ENCODE measurements around the gene CTNND1. TPM values are rescaled to one million over a fixed set of nuclear protein-coding genes. Genes with fewer than 3 reads are reported as not detected.

Gene CTNND1
- total RNA-seq, 1 donor from 2014 or later: 58.9 TPM

GRCh38 chr11:57801183-57801485, 39.5 kb downstream of the CTNND1 start:
- Histone ChIP-seq H3K27ac (replicated peaks) (peak overlapping the region; percentile 84), H3K9me3 (replicated peaks) (no peaks in the 10 kb centered on the region), H3K4me1 (peaks cover 82% of the 10 kb centered on the region), H3K4me3 (peak overlapping the region; percentile 5), H3K36me3 (peaks cover 72% of the 10 kb centered on the region), H3K27me3 (ENCODE audit: low read depth) (no peaks in the 10 kb centered on the region)
- TF ChIP-seq CTCF (IDR thresholded peaks at IDR 0.05; ENCODE audit: borderline replicate concordance): no peak
- DNase-seq: no peak
- intact Hi-C loops (cut with micrococcal nuclease): loop anchor here (5.0 kb wide), 1 partner anchor 59 kb away; the partner anchor contains the start of gene SELENOH

- intact Hi-C loops (cut with micrococcal nuclease): loop anchor here (5.0 kb wide), 1 partner anchor 60 kb away; the partner anchor contains the start of gene SELENOH
- TF ChIP-seq CTCF (IDR thresholded peaks at IDR 0.05; ENCODE audit: borderline replicate concordance): no peak
- H3K36me3 ChIP-seq: peaks cover 73% of the 10 kb centered on the region
- no peaks in the 10 kb centered on the region for H3K27me3 ChIP-seq (ENCODE audit: low read depth)
- no peaks in the 10 kb centered on the region for H3K9me3 ChIP-seq (replicated peaks)
- H3K27ac ChIP-seq (replicated peaks): peak overlapping the region; percentile 84
- no peak for DNase-seq
- H3K4me3 ChIP-seq: no peak overlapping the region
- peaks cover 91% of the 10 kb centered on the region for H3K4me1 ChIP-seq
Measured at GRCh38 chr11:57802411-57802810, 40.8 kb downstream of the CTNND1 start.

GRCh38 chr11:57804466-57804865, 42.9 kb downstream of the CTNND1 start:
- peaks cover 79% of the 10 kb centered on the region for H3K4me1 ChIP-seq
- no peak overlapping the region for H3K4me3 ChIP-seq
- DNase-seq: no peak
- H3K27ac ChIP-seq (replicated peaks): peak overlapping the region; percentile 55
- intact Hi-C loops (cut with micrococcal nuclease): loop anchor here (5.0 kb wide), 1 partner anchor 62 kb away; the partner anchor contains the start of gene SELENOH
- no peaks in the 10 kb centered on the region for H3K9me3 ChIP-seq (replicated peaks)
- no peak for TF ChIP-seq CTCF (IDR thresholded peaks at IDR 0.05; ENCODE audit: borderline replicate concordance)
- H3K36me3 ChIP-seq: peaks cover 80% of the 10 kb centered on the region
- no peaks in the 10 kb centered on the region for H3K27me3 ChIP-seq (ENCODE audit: low read depth)

GRCh38 chr11:57805780-57806179, 44.2 kb downstream of the CTNND1 start:
- no peak overlapping the region for H3K4me3 ChIP-seq
- H3K9me3 ChIP-seq (replicated peaks): no peaks in the 10 kb centered on the region
- H3K27ac ChIP-seq (replicated peaks): peak overlapping the region; percentile 55
- H3K36me3 ChIP-seq: peaks cover 93% of the 10 kb centered on the region
- intact Hi-C loops (cut with micrococcal nuclease): no loop called here
- peaks cover 66% of the 10 kb centered on the region for H3K4me1 ChIP-seq
- no peak for TF ChIP-seq CTCF (IDR thresholded peaks at IDR 0.05; ENCODE audit: borderline replicate concordance)
- no peak for DNase-seq
- no peaks in the 10 kb centered on the region for H3K27me3 ChIP-seq (ENCODE audit: low read depth)

- no peak overlapping the region for H3K4me3 ChIP-seq
- peaks cover 7% of the 10 kb centered on the region for H3K4me1 ChIP-seq
- H3K27me3 ChIP-seq (ENCODE audit: low read depth): no peaks in the 10 kb centered on the region
- H3K9me3 ChIP-seq (replicated peaks): no peaks in the 10 kb centered on the region
- no peak for DNase-seq
- peaks cover 99% of the 10 kb centered on the region for H3K36me3 ChIP-seq
- intact Hi-C loops (cut with micrococcal nuclease): no loop called here
- H3K27ac ChIP-seq (replicated peaks): no peak overlapping the region
- TF ChIP-seq CTCF (IDR thresholded peaks at IDR 0.05; ENCODE audit: borderline replicate concordance): no peak
Measured at GRCh38 chr11:57812634-57813033, 51.0 kb downstream of the CTNND1 start.
